Measurements from ENCODE around the gene AOAH.
"Not testable (repeated sequence)": the region's sequence is repeated elsewhere in the genome, so short reads cannot be mapped to it uniquely, and the experiment has no call there.

Gene AOAH

DNA sequence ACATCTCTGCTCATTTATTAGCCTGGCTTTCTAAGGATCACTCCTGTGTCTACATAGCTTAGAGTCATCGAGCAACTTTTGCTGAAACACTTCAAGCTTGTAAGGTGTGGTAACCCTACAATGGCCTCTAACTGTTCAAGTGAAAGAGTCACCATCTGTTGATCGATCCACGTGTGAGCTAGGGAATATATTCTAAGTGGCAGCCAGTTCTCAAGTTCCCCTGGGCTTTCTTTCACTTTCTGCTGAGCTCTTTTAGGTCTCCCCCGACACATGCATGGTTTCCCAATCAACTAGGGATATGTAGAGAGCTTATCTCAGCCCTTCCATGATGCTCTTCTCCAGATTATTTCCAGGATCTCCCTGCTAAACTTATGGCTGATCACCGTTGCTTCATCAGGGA lies 15.5 kb downstream of the AOAH start:
- H3K27me3 ChIP-seq (replicated peaks; ENCODE audit: insufficient read depth, low read length) = no peaks in the 10 kb centered on the region
- no peak overlapping the region for H2AFZ ChIP-seq (ENCODE audit: low read length)
- H3K27ac ChIP-seq (ENCODE audit: low read length) = no peak overlapping the region
- H3K9me3 ChIP-seq (replicated peaks; ENCODE audit: insufficient read depth, low read length) = no peaks in the 10 kb centered on the region
- no peaks in the 10 kb centered on the region for H3K36me3 ChIP-seq (replicated peaks; ENCODE audit: insufficient read depth, low read length)
- DNase-seq = no peak
- H4K20me1 ChIP-seq (ENCODE audit: insufficient read depth, low read length) = no peaks in the 10 kb centered on the region
- H3K9ac ChIP-seq (ENCODE audit: low read length) = no peak overlapping the region
- H3K4me1 ChIP-seq (ENCODE audit: low read length) = no peaks in the 10 kb centered on the region
- no peaks in the 10 kb centered on the region for H3K79me2 ChIP-seq (ENCODE audit: low read length)
- no peaks in the 10 kb centered on the region for H3F3A ChIP-seq (ENCODE audit: insufficient read depth, low read length)
- no peak for TF ChIP-seq EZH2phosphoT487 (IDR thresholded peaks at IDR 0.05; ENCODE audit: low read length)
- no peak for TF ChIP-seq EZH2 (optimal IDR thresholded peaks at IDR 0.05; ENCODE audit: low read depth, low read length)
- no peak for TF ChIP-seq CTCF (IDR thresholded peaks at IDR 0.05; ENCODE audit: low read length)
- no peak overlapping the region for H3K4me3 ChIP-seq (ENCODE audit: low read length)
- no peak overlapping the region for H3K4me2 ChIP-seq (ENCODE audit: low read depth, low read length)
- no peaks in the 10 kb centered on the region for H3K9me2 ChIP-seq (replicated peaks; ENCODE audit: insufficient read depth, low read length)

DNA sequence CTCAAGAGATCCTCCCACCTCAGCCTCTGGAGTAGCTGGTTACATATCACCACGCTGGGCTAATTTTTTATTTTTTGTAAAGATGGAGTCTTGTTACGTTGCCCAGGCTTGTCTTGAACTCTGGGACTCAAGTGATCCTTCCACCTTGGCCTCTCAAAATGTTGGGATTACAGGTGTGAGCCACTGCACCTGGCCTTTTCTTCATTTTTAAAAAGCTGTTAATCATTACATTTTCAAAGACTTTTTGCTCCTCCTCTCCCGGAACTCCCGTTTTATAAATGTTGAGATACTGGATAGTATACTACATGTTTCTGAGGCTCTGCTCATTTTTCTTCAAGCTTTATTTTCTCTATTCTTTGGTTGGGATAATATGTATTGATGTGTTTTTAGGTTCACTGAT lies 16.4 kb downstream of the AOAH start:
- no peaks in the 10 kb centered on the region for H3K9me3 ChIP-seq (replicated peaks; ENCODE audit: insufficient read depth, low read length)
- no peaks in the 10 kb centered on the region for H3F3A ChIP-seq (ENCODE audit: insufficient read depth, low read length)
- no peak overlapping the region for H3K27ac ChIP-seq (ENCODE audit: low read length)
- no peaks in the 10 kb centered on the region for H3K79me2 ChIP-seq (ENCODE audit: low read length)
- H3K9me2 ChIP-seq (replicated peaks; ENCODE audit: insufficient read depth, low read length) = no peaks in the 10 kb centered on the region
- H3K4me1 ChIP-seq (ENCODE audit: low read length) = no peaks in the 10 kb centered on the region
- H4K20me1 ChIP-seq (ENCODE audit: insufficient read depth, low read length) = no peaks in the 10 kb centered on the region
- no peaks in the 10 kb centered on the region for H3K36me3 ChIP-seq (replicated peaks; ENCODE audit: insufficient read depth, low read length)
- H3K9ac ChIP-seq (ENCODE audit: low read length) = no peak overlapping the region
- H3K4me2 ChIP-seq (ENCODE audit: low read depth, low read length) = no peak overlapping the region
- DNase-seq = no peak
- H2AFZ ChIP-seq (ENCODE audit: low read length) = no peak overlapping the region
- no peaks in the 10 kb centered on the region for H3K27me3 ChIP-seq (replicated peaks; ENCODE audit: insufficient read depth, low read length)
- TF ChIP-seq EZH2 (optimal IDR thresholded peaks at IDR 0.05; ENCODE audit: low read depth, low read length) (no peak), CTCF (IDR thresholded peaks at IDR 0.05; ENCODE audit: low read length) (no peak), EZH2phosphoT487 (IDR thresholded peaks at IDR 0.05; ENCODE audit: low read length) (no peak)
- H3K4me3 ChIP-seq (ENCODE audit: low read length) = no peak overlapping the region

- Histone ChIP-seq H3K27me3 (replicated peaks; ENCODE audit: insufficient read depth, low read length) (no peaks in the 10 kb centered on the region), H3K79me2 (ENCODE audit: low read length) (no peaks in the 10 kb centered on the region), H3K36me3 (replicated peaks; ENCODE audit: insufficient read depth, low read length) (no peaks in the 10 kb centered on the region), H3K4me2 (ENCODE audit: low read depth, low read length) (no peak overlapping the region), H3K4me1 (ENCODE audit: low read length) (no peaks in the 10 kb centered on the region), H3K4me3 (ENCODE audit: low read length) (no peak overlapping the region), H3K9me2 (replicated peaks; ENCODE audit: insufficient read depth, low read length) (no peaks in the 10 kb centered on the region), H3K9ac (ENCODE audit: low read length) (no peak overlapping the region), H2AFZ (ENCODE audit: low read length) (no peak overlapping the region), H3K27ac (ENCODE audit: low read length) (no peak overlapping the region), H3F3A (ENCODE audit: insufficient read depth, low read length) (no peaks in the 10 kb centered on the region), H3K9me3 (replicated peaks; ENCODE audit: insufficient read depth, low read length) (no peaks in the 10 kb centered on the region), H4K20me1 (ENCODE audit: insufficient read depth, low read length) (no peaks in the 10 kb centered on the region)
- no peak for TF ChIP-seq CTCF (IDR thresholded peaks at IDR 0.05; ENCODE audit: low read length)
- no peak for TF ChIP-seq EZH2 (optimal IDR thresholded peaks at IDR 0.05; ENCODE audit: low read depth, low read length)
- TF ChIP-seq EZH2phosphoT487 (IDR thresholded peaks at IDR 0.05; ENCODE audit: low read length) = no peak
- DNase-seq = no peak
Measured at GRCh38 chr7:36707465-36707864, 16.8 kb downstream of the AOAH start.

DNA sequence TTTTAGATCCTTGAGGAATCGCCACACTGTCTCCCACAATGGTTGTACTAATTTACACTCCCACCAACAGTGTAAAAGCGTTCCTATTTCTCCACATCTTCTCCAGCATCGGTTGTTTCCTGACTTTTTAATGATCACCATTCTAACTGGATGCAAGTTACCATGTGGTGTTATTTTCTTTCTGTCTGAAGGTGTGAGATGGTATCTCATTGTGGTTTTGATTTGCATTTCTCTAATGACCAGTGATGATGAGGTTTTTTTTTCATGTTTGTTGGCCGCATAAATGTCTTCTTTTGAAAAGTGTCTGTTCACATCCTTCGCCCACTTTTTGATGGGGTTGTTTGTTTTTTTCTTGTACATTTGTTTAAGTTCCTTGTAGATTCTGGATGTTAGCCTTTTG lies 20.4 kb downstream of the AOAH start:
- H3K27me3 ChIP-seq (replicated peaks; ENCODE audit: insufficient read depth, low read length); H4K20me1 ChIP-seq (ENCODE audit: insufficient read depth, low read length); DNase-seq; H3K9me3 ChIP-seq (replicated peaks; ENCODE audit: insufficient read depth, low read length); H3K9me2 ChIP-seq (replicated peaks; ENCODE audit: insufficient read depth, low read length); H3F3A ChIP-seq (ENCODE audit: insufficient read depth, low read length); H2AFZ ChIP-seq (ENCODE audit: low read length); H3K4me3 ChIP-seq (ENCODE audit: low read length); H3K27ac ChIP-seq (ENCODE audit: low read length); H3K4me1 ChIP-seq (ENCODE audit: low read length); H3K4me2 ChIP-seq (ENCODE audit: low read depth, low read length); H3K9ac ChIP-seq (ENCODE audit: low read length); H3K36me3 ChIP-seq (replicated peaks; ENCODE audit: insufficient read depth, low read length); H3K79me2 ChIP-seq (ENCODE audit: low read length): not testable (repeated sequence)
